Neutrophil (primary cell): Measurements from ENCODE around the gene NME5.
A peak's percentile ranks its signal among the peaks of the same experiment; 100 is the strongest.

Source experiments
- H3K27ac ChIP-seq: fragments of 200-600 bp; sonication (generic); 2 replicates; pipeline ENCODE4 v1.5.1; 2016; ENCODE audit warnings: mild to moderate bottlenecking, moderate library complexity
- H3K27me3 ChIP-seq: fragments of 200-600 bp; sonication (generic); 2 replicates; pipeline ENCODE4 v1.6.0; 2016; ENCODE audit warnings: mild to moderate bottlenecking
- H3K36me3 ChIP-seq: fragments of 200-600 bp; sonication (generic); 2 replicates; pipeline ENCODE4 v1.5.1; 2017
- H3K4me1 ChIP-seq, 2 experiments: fragments of 200-600 bp in 1 of 2; sonication (generic) in 1 of 2; 1 replicate in 1 of 2; 2 replicates in 1 of 2; pipeline versions ENCODE4 v1.5.1 to v1.6.1; 2013 to 2016; ENCODE audit warnings: low read depth in 1 of 2, low read length in 1 of 2, mild to moderate bottlenecking in 1 of 2, moderate library complexity in 1 of 2; ENCODE audit not compliant: control insufficient read depth in 1 of 2, insufficient read depth in 1 of 2
- H3K4me3 ChIP-seq, 2 experiments: fragments of 200-600 bp in 1 of 2; sonication (generic) in 1 of 2; 1 replicate in 1 of 2; 2 replicates in 1 of 2; pipeline ENCODE4 v1.5.1; 2013 to 2016; ENCODE audit warnings: low read depth in 1 of 2, low read length in 1 of 2, mild to moderate bottlenecking in 1 of 2, moderate library complexity in 1 of 2
- H3K9me3 ChIP-seq: fragments of 200-600 bp; sonication (generic); 2 replicates; pipeline ENCODE4 v1.5.1; 2016
- CTCF ChIP-seq: fragments of 200-600 bp; sonication (generic); IDR thresholded peaks from 2 replicates; pipeline ENCODE4 v1.5.1; 2016; ENCODE audit warnings: antibody characterized with exemption

The NME5 gene

DNA sequence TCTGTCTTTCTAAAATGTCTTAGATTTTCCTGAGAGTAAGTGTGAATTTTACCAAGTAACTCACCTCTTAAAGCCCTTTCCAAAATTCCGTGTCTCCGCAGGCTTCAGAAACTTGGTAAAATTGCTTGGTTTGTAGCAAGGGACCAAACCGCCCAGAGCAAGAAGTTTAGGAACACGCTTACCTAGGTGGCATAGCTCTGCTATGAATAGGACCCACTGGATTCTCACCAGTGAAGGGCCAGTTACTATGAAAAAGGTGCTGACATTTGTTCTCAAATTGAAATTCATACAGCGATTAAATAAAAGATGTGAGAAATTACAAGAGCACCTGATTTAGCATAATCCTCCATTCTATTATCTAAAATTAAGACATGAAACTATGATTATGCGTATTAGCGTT lies 6.7 kb downstream of the NME5 start:
- Histone ChIP-seq H3K27ac (no peak overlapping the region), H3K36me3 (no peaks in the 10 kb centered on the region), H3K4me3 (peak overlapping the region in 1 of 2 experiments; percentile 1), H3K4me1 (no peaks in the 10 kb centered on the region), H3K27me3 (peaks cover 67% of the 10 kb centered on the region), H3K9me3 (no peaks in the 10 kb centered on the region)
- TF ChIP-seq CTCF = no peak

GRCh38 chr5:138129347-138129746 lies 9.9 kb downstream of the NME5 start:
- Histone ChIP-seq H3K27me3 (peaks cover 60% of the 10 kb centered on the region), H3K9me3 (no peaks in the 10 kb centered on the region), H3K4me1 (no peaks in the 10 kb centered on the region), H3K4me3 (no peak overlapping the region), H3K36me3 (no peaks in the 10 kb centered on the region), H3K27ac (no peak overlapping the region)
- TF ChIP-seq CTCF = no peak

DNA sequence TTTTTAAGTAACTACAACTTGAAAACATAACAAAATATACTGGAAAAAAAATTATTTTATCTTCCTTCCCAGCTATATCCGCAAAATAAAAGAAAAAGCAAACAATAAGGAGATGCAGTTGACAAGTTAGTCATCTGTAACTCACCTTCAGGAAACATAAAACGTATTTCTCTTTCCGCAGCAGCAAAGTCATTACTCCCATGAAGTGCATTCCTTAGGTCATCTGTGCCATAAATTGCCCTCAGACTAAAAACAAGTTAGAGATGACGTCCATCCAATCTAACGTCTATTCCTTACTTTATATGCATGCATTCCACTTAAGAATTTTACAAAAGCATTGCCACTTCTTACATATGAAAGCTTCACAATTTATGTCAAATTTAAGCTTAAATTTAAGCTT lies 10.9 kb downstream of the NME5 start:
- Histone ChIP-seq H3K4me1 (no peaks in the 10 kb centered on the region), H3K4me3 (no peak overlapping the region), H3K27me3 (peaks cover 50% of the 10 kb centered on the region), H3K27ac (no peak overlapping the region), H3K36me3 (no peaks in the 10 kb centered on the region), H3K9me3 (no peaks in the 10 kb centered on the region)
- TF ChIP-seq CTCF = no peak

DNA sequence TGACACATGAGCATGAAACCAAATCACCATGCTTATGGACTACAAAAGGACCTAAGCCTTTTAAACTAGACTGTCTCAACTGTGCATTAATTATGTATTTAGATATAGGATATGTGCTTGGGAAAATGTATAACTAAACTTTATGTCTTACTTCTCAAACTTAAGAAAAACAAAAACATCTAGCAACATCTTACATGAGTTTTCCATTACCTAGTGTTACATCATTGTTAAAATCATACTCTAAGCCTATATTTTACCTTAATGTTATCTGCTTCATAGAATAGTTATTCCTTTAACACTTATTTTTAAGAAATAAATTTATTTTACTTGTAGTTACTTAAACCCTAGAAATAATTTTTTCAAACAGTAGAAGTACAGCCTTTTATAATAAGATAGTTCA lies 24.0 kb downstream of the NME5 start:
- H3K27me3 ChIP-seq = peaks cover 5% of the 10 kb centered on the region
- no peak overlapping the region for H3K4me3 ChIP-seq
- H3K9me3 ChIP-seq = no peaks in the 10 kb centered on the region
- no peak overlapping the region for H3K27ac ChIP-seq
- no peaks in the 10 kb centered on the region for H3K36me3 ChIP-seq
- peaks cover 17 to 28% of the 10 kb centered on the region in 2 experiments for H3K4me1 ChIP-seq
- no peak for TF ChIP-seq CTCF

DNA sequence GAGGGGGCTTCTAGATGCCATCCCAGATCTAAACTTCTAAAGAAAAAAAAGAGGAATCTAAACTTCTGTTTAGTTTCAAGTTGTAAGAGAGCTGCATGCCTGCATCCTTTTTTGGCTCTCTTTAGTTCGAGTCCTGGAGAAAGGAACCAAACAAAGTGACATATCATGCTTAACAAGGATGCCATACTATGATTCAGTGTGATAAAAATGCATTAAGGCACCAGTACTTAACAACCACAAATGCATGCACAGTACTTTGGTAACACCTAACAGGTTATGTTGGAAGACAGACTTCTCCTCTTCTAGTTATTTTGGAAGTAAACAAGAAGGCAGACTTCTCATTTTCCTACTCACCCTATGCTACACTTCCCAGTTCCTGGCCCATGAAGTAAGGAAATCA lies 27.3 kb downstream of the NME5 start:
- Histone ChIP-seq H3K4me1 (peaks cover 17 to 28% of the 10 kb centered on the region in 2 experiments), H3K36me3 (no peaks in the 10 kb centered on the region), H3K27ac (peak overlapping the region; percentile 52), H3K4me3 (no peak overlapping the region), H3K27me3 (peaks cover 5% of the 10 kb centered on the region), H3K9me3 (no peaks in the 10 kb centered on the region)
- TF ChIP-seq CTCF = no peak

DNA sequence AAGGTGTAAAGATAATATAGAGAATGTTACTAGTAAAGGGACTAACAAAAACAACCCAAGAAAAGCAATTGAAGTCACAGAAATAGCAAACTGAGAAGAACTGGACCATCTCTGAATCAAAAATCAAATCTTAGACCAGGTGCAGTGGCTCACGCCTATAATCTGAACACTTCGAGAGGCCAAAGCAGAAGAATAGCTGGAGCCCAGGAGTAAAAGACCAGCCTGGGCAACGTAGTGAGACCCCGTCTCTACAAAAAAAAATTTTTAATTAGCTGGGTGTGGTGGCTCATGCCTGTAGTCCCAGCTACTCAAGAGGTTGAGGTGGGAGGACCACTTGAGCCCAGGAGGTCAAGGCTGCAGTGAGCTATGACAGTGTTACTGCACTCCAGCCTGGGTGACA lies 28.0 kb downstream of the NME5 start:
- no peaks in the 10 kb centered on the region for H3K36me3 ChIP-seq
- H3K27me3 ChIP-seq = peaks cover 5% of the 10 kb centered on the region
- TF ChIP-seq CTCF = no peak
- no peaks in the 10 kb centered on the region for H3K9me3 ChIP-seq
- H3K4me1 ChIP-seq = peaks cover 17 to 28% of the 10 kb centered on the region in 2 experiments
- no peak overlapping the region for H3K27ac ChIP-seq
- no peak overlapping the region for H3K4me3 ChIP-seq
